Measurements from ENCODE around the gene CSPG5. TPM values are rescaled to one million over a fixed set of nuclear protein-coding genes. Genes with fewer than 3 reads are reported as not detected.

Gene CSPG5, protein sequence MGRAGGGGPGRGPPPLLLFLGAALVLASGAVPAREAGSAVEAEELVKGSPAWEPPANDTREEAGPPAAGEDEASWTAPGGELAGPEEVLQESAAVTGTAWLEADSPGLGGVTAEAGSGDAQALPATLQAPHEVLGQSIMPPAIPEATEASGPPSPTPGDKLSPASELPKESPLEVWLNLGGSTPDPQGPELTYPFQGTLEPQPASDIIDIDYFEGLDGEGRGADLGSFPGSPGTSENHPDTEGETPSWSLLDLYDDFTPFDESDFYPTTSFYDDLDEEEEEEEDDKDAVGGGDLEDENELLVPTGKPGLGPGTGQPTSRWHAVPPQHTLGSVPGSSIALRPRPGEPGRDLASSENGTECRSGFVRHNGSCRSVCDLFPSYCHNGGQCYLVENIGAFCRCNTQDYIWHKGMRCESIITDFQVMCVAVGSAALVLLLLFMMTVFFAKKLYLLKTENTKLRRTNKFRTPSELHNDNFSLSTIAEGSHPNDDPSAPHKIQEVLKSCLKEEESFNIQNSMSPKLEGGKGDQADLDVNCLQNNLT
- 0.36 and 1.7 TPM in 2 replicates for total RNA-seq

DNA sequence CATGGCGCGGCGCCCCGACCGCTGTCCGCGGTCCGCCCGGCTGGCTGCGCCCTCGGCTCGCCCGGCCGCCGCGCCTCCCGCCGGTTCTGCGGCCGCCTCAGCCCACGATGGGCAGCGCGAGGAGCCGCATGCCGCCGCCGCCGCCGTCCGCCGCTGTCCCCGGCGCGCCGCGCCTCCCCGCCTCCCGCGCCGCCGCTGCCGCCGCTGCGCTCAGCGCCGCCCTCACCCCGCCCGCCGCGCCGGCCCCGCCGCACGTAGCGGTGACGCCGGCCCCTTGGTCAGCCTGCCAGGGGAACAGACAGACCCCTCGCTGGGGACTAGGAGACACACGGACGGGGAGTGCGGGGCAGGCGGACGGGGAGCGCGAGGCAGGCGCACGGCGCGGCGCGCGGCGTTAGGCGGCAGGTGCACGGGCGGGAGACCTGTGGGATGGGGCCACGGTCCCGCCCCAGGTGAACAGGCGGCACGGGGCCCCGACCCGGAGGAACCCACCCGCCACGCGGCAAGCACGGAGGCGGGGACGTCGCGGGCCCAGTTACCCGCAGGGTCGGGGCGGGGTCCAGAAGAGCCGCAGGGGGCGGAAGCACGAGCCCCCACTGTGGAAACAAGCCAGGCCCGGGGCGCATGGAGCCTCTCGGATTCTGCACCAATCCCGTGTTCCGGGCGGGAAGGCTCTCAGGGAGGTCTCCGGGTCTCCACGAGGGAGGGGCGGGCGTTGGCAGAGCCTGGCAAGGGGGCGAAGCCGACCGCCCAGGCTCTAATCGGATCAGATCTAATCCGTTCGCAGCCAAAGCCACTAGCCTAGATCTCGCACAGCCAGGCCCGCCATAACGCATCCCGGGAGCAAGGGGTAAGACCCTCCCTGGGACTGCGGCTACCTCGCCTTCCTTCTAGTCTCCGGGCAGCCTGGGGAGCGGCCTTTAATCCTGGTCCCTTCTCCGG lies at the start of gene CSPG5:
Gene CSPG5, minus strand, starts transcription at position 175 of the 942 bp plus-strand sequence. Its CDS starts 172 bp downstream, at position 3.

DNA sequence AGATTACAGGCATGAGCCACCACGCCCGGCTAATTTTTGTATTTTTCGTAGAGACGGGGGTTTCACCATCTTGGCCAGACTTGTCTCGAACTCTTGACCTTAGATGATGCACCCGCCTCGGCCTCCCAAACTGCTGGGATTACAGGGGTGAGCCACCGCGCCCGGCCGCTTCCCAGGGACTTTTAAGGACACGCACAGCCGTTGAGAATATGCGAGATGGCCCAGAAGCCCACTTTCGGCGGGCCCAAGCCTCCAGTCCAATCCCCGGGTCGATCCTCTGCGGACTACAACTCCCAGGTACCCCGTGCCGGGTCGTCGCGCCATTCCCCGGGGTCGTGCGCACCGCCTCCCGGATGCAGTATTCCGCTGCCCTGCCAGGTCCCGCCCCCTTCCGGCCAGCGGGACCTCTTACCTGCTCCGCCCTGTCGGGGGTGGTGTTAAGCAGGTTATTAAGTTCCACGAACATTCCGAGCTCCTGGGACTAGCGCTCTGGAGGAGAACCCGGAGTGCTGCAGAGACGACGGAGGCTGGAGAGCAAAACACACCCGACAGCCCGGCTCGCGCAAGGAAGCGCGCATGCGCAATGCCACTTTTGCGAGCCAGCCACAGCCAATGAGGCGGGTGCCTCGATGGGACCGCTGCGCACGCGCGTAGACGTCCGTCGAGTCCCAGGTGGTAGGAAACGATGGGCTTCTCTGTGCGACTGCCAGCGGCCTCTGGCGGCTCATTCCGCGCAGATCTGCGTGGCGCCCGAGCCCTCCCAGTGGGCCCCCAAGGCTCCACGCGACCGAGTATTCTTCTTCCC lies 65.3 kb downstream of the CSPG5 start, which contains the start of gene ELP6:
Gene ELP6, minus strand, starts transcription at position 588 of the 805 bp plus-strand sequence. Its CDS starts 122 bp downstream, at position 466.

Other genes starting within 250 kb of the CSPG5 start
- gene PTPN23, start 197.8 kb downstream of the CSPG5 start, total RNA-seq, result 13.7 and 33.0 TPM in 2 replicates
- 63.9 and 123 TPM in 2 replicates for gene SCAP, start 102.9 kb downstream of the CSPG5 start, total RNA-seq
- gene ELP6, start 65.2 kb downstream of the CSPG5 start, total RNA-seq, result 20.5 and 20.9 TPM in 2 replicates
- gene SMARCC1, start 203.0 kb upstream of the CSPG5 start, total RNA-seq, result 37.6 and 69.2 TPM in 2 replicates
- 62.2 and 76.4 TPM in 2 replicates for gene DHX30, start 224.3 kb upstream of the CSPG5 start, total RNA-seq

All from nasal cavity respiratory epithelium epithelial cell of viscerocranial mucosa (primary cell).